HUES6 (cell line): ENCODE data around the gene AGPS.
A peak's percentile ranks its signal among the peaks of the same experiment; 100 is the strongest.
"Not testable (repeated sequence)": the region's sequence is repeated elsewhere in the genome, so short reads cannot be mapped to it uniquely, and the experiment has no call there.

ENCODE experiments used
- H3K27ac ChIP-seq: 2 replicates; pipeline ENCODE4 v1.7.0; 2013; ENCODE audit warnings: low read depth, mild to moderate bottlenecking, low read length, inconsistent platforms
- H3K27me3 ChIP-seq: 2 replicates; pipeline ENCODE4 v1.6.1; 2013; ENCODE audit warnings: low read length; ENCODE audit not compliant: control insufficient read depth, insufficient read depth
- H3K36me3 ChIP-seq: 2 replicates; pipeline ENCODE4 v1.6.1; 2013; ENCODE audit warnings: low read length; ENCODE audit not compliant: control insufficient read depth, insufficient read depth
- H3K4me1 ChIP-seq: 2 replicates; pipeline ENCODE4 v1.6.1; 2013; ENCODE audit warnings: low read length; ENCODE audit not compliant: control insufficient read depth, insufficient read depth
- H3K4me3 ChIP-seq: 2 replicates; pipeline ENCODE4 v1.5.1; 2013; ENCODE audit warnings: low read depth, low read length
- H3K9ac ChIP-seq: one replicate; pipeline ENCODE4 v1.6.1; 2013; ENCODE audit warnings: mild to moderate bottlenecking, low read length
- H3K9me3 ChIP-seq: 2 replicates; pipeline ENCODE4 v1.6.1; 2013; ENCODE audit warnings: low read depth, low read length; ENCODE audit not compliant: control insufficient read depth, insufficient read depth

The AGPS gene

GRCh38 chr2:177474301-177474700 is 81.7 kb downstream of the AGPS start:
- Histone ChIP-seq H3K4me1 (no peaks in the 10 kb centered on the region), H3K4me3 (no peak overlapping the region), H3K27me3 (no peaks in the 10 kb centered on the region), H3K9ac (no peak overlapping the region), H3K36me3 (peaks cover 7% of the 10 kb centered on the region; the same call in 1 of the 2 replicates), H3K9me3 (peaks cover 2% of the 10 kb centered on the region; the same call in 1 of the 2 replicates), H3K27ac (peak overlapping the region; percentile 68)

GRCh38 chr2:177474998-177475397 is 82.4 kb downstream of the AGPS start:
- Histone ChIP-seq H3K9me3 (peaks cover 2% of the 10 kb centered on the region; the same call in 1 of the 2 replicates), H3K9ac (no peak overlapping the region), H3K27ac (no peak overlapping the region), H3K4me3 (no peak overlapping the region), H3K4me1 (no peaks in the 10 kb centered on the region), H3K36me3 (peaks cover 4% of the 10 kb centered on the region; the same call in 1 of the 2 replicates), H3K27me3 (no peaks in the 10 kb centered on the region)

GRCh38 chr2:177476897-177477296 is 84.3 kb downstream of the AGPS start:
- H3K27ac ChIP-seq, result no peak overlapping the region
- peaks cover 3% of the 10 kb centered on the region; the same call in 1 of the 2 replicates for H3K36me3 ChIP-seq
- H3K27me3 ChIP-seq, result no peaks in the 10 kb centered on the region
- H3K9ac ChIP-seq, result no peak overlapping the region
- H3K4me1 ChIP-seq, result no peaks in the 10 kb centered on the region
- H3K4me3 ChIP-seq, result no peak overlapping the region
- peaks cover 2% of the 10 kb centered on the region; the same call in 1 of the 2 replicates for H3K9me3 ChIP-seq

- Histone ChIP-seq H3K4me3 (no peak overlapping the region), H3K9ac (no peak overlapping the region), H3K27ac (no peak overlapping the region), H3K36me3 (peaks cover 3% of the 10 kb centered on the region; the same call in 1 of the 2 replicates), H3K27me3 (no peaks in the 10 kb centered on the region), H3K9me3 (no peaks in the 10 kb centered on the region), H3K4me1 (no peaks in the 10 kb centered on the region)
These were observed 85.5 kb downstream of the AGPS start for GRCh38 chr2:177478029-177478428.

GRCh38 chr2:177478907-177479306 is 86.3 kb downstream of the AGPS start:
- no peak overlapping the region for H3K9ac ChIP-seq
- no peak overlapping the region for H3K4me3 ChIP-seq
- no peaks in the 10 kb centered on the region for H3K4me1 ChIP-seq
- no peaks in the 10 kb centered on the region; the same call in 1 of the 2 replicates for H3K36me3 ChIP-seq
- H3K27ac ChIP-seq, result no peak overlapping the region
- no peaks in the 10 kb centered on the region for H3K9me3 ChIP-seq
- H3K27me3 ChIP-seq, result no peaks in the 10 kb centered on the region

- Histone ChIP-seq H3K9me3 (no peaks in the 10 kb centered on the region), H3K9ac (no peak overlapping the region), H3K36me3 (no peaks in the 10 kb centered on the region; the same call in 1 of the 2 replicates), H3K4me3 (no peak overlapping the region), H3K27me3 (no peaks in the 10 kb centered on the region), H3K27ac (no peak overlapping the region), H3K4me1 (no peaks in the 10 kb centered on the region)
These were observed 89.6 kb downstream of the AGPS start for GRCh38 chr2:177482195-177482594.

- Histone ChIP-seq H3K4me1 (no peaks in the 10 kb centered on the region), H3K9ac (no peak overlapping the region), H3K36me3 (no peaks in the 10 kb centered on the region), H3K27me3 (no peaks in the 10 kb centered on the region), H3K27ac (no peak overlapping the region), H3K9me3 (no peaks in the 10 kb centered on the region), H3K4me3 (no peak overlapping the region)
These were observed 91.0 kb downstream of the AGPS start for GRCh38 chr2:177483531-177483930.

- Histone ChIP-seq H3K4me3 (no peak overlapping the region), H3K9me3 (no peaks in the 10 kb centered on the region), H3K4me1 (no peaks in the 10 kb centered on the region), H3K27ac (no peak overlapping the region), H3K9ac (no peak overlapping the region), H3K36me3 (no peaks in the 10 kb centered on the region), H3K27me3 (no peaks in the 10 kb centered on the region)
These were observed 91.7 kb downstream of the AGPS start for GRCh38 chr2:177484180-177484795.

- not testable (repeated sequence) for H3K4me3 ChIP-seq, H3K27ac ChIP-seq, H3K9me3 ChIP-seq, H3K36me3 ChIP-seq, H3K27me3 ChIP-seq, H3K4me1 ChIP-seq, H3K9ac ChIP-seq
These were observed 93.1 kb downstream of the AGPS start for GRCh38 chr2:177485657-177486056.

GRCh38 chr2:177489719-177490301 is 97.2 kb downstream of the AGPS start:
- no peak overlapping the region for H3K9ac ChIP-seq

GRCh38 chr2:177495945-177496344 is 103.4 kb downstream of the AGPS start:
- H3K4me1 ChIP-seq, result no peaks in the 10 kb centered on the region
- peaks cover 9% of the 10 kb centered on the region; the same call in 1 of the 2 replicates for H3K36me3 ChIP-seq
- H3K27ac ChIP-seq, result no peak overlapping the region

More at GRCh38 chr2:177489719-177490301, 97.2 kb downstream of the AGPS start:
- no peak overlapping the region for H3K27ac ChIP-seq
- no peaks in the 10 kb centered on the region for H3K27me3 ChIP-seq
- peaks cover 9% of the 10 kb centered on the region; the same call in 1 of the 2 replicates for H3K36me3 ChIP-seq
- H3K4me1 ChIP-seq, result no peaks in the 10 kb centered on the region
- H3K4me3 ChIP-seq, result no peak overlapping the region
- H3K9me3 ChIP-seq, result no peaks in the 10 kb centered on the region

More at GRCh38 chr2:177495945-177496344, 103.4 kb downstream of the AGPS start:
- Histone ChIP-seq H3K4me3 (no peak overlapping the region), H3K27me3 (no peaks in the 10 kb centered on the region), H3K9ac (no peak overlapping the region), H3K9me3 (no peaks in the 10 kb centered on the region)
